ENCODE measurements around the gene UBB. TPM values are rescaled to one million over a fixed set of nuclear protein-coding genes. Genes with fewer than 3 reads are reported as not detected.

The UBB gene
- total RNA-seq, 3 donors from 2014 or later, result 1,560 to 1,757 (median 1,606) TPM

GRCh38 chr17:16417399-16417798 is 36.5 kb downstream of the UBB start:
- Histone ChIP-seq H3K4me3 (no peak overlapping the region), H3K36me3 (ENCODE audit: low read depth) (no peaks in the 10 kb centered on the region), H3K9me3 (no peaks in the 10 kb centered on the region), H3K4me1 (ENCODE audit: low read depth) (peaks cover 14% of the 10 kb centered on the region)
- no peak for TF ChIP-seq CTCF (IDR thresholded peaks at IDR 0.05)
- intact Hi-C loops (cut with DNase I, micrococcal nuclease), result no loop called here
- DNase-seq (no peak), ATAC-seq (no peak)

- Histone ChIP-seq H3K36me3 (ENCODE audit: low read depth) (no peaks in the 10 kb centered on the region), H3K9me3 (no peaks in the 10 kb centered on the region), H3K4me1 (ENCODE audit: low read depth) (peaks cover 14% of the 10 kb centered on the region), H3K4me3 (no peak overlapping the region)
- intact Hi-C loops (cut with DNase I, micrococcal nuclease), result no loop called here
- TF ChIP-seq CTCF (IDR thresholded peaks at IDR 0.05), result no peak
- DNase-seq, result no peak
- ATAC-seq, result no peak
Observed at GRCh38 chr17:16417896-16418684, 37.2 kb downstream of the UBB start.

- H3K4me1 ChIP-seq (ENCODE audit: low read depth), result peaks cover 14% of the 10 kb centered on the region
- intact Hi-C loops (cut with DNase I, micrococcal nuclease), result no loop called here
- no peak for DNase-seq
- no peak for ATAC-seq
- H3K36me3 ChIP-seq (ENCODE audit: low read depth), result no peaks in the 10 kb centered on the region
- no peaks in the 10 kb centered on the region for H3K9me3 ChIP-seq
- H3K4me3 ChIP-seq, result no peak overlapping the region
- no peak for TF ChIP-seq CTCF (IDR thresholded peaks at IDR 0.05)
Observed at GRCh38 chr17:16418685-16419068, 37.8 kb downstream of the UBB start.

- intact Hi-C loops (cut with DNase I, micrococcal nuclease), result no loop called here
- no peaks in the 10 kb centered on the region for H3K9me3 ChIP-seq
- peaks cover 14% of the 10 kb centered on the region for H3K4me1 ChIP-seq (ENCODE audit: low read depth)
- DNase-seq (no peak), ATAC-seq (peak; percentile 22)
- TF ChIP-seq CTCF (IDR thresholded peaks at IDR 0.05), result no peak
- no peaks in the 10 kb centered on the region for H3K36me3 ChIP-seq (ENCODE audit: low read depth)
- no peak overlapping the region for H3K4me3 ChIP-seq
Observed at GRCh38 chr17:16419074-16419928, 38.4 kb downstream of the UBB start.

- intact Hi-C loops (cut with DNase I, micrococcal nuclease), result no loop called here
- Histone ChIP-seq H3K9me3 (no peaks in the 10 kb centered on the region), H3K4me3 (no peak overlapping the region), H3K36me3 (ENCODE audit: low read depth) (no peaks in the 10 kb centered on the region), H3K4me1 (ENCODE audit: low read depth) (peaks cover 14% of the 10 kb centered on the region)
- DNase-seq (peak in 1 of 3 donors; percentile 20), ATAC-seq (no peak)
- no peak for TF ChIP-seq CTCF (IDR thresholded peaks at IDR 0.05)
Observed at GRCh38 chr17:16419929-16420271, 39.0 kb downstream of the UBB start.

Measured in mucosa of descending colon (tissue), 3 donors.